Articular chondrocyte of knee joint (primary cell): Measurements from ENCODE around the gene TPT1. TPM values are rescaled to one million over a fixed set of nuclear protein-coding genes. Genes with fewer than 3 reads are reported as not detected.

Experiments used
- small RNA-seq: library from RNA; depleted of rRNA; stranded (forward); fragments of <200 nt; gene quantifications from one replicate; pipeline ENCODE3, GENCODE V24; 2012
- total RNA-seq: library from RNA; depleted of rRNA; stranded (reverse); fragments of >200 nt; gene quantifications from 2 replicates; pipeline ENCODE4 v1.2.3, GENCODE V29; 2012

The TPT1 gene
- total RNA-seq, result 3,733 and 3,976 TPM in 2 replicates

DNA sequence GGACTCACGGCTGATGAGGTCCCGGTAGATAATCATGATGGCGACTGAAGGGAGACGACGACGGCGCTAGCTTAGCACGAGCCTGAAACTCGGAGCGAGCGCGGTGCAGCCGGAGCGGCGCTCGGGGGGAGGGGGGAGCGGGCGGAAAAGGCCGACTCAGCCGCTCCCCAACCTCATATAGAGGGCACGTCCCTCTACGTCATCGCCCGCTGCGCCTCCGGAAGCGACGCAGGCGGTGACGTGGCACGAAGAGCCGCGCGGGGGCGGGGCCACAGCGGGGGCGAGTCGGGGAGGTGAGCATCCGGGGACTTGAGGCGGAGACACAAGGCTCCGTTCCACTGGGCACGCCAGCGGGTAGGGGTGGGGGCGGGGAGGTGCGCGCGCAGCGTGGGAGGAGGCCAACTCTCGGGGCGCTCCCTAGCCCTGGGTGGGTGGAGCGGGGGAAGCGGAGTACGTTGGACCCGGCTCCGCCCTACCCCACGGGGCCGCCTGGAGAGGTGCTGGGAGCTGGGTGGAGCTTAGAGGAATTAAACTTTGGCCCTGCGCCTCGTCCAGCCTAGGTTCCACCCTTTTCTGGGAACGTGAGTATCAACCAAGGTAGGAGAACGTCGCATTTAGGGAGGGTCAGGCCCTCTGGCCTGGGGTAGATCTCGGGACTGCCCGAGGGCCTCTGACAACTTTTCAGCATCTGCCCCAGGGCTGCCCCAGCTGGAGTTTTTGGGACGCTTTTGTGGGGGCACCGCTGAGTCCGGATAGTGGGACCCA, at the start of gene TPT1:
Gene TPT1 (minus strand): TSS at position 150 of the 765 bp plus-strand sequence. CDS start 114 bp downstream, at position 36.

Small RNA genes within 50 kb of the gene (small RNA-seq; reads per million reads assigned to genes)
- 28.6 reads per million, percentile 96 among the genes with 10 or more reads in this experiment for gene SNORA31

Other genes starting within 250 kb of the TPT1 start
- gene GTF2F2, start 220.7 kb downstream of the TPT1 start, total RNA-seq, result 22.1 and 24.5 TPM in 2 replicates
- 1.0 and 4.3 TPM in 2 replicates for gene KCTD4, start 140.1 kb downstream of the TPT1 start, total RNA-seq
- gene SLC25A30, start 77.2 kb upstream of the TPT1 start, total RNA-seq, result 10.1 and 16.6 TPM in 2 replicates
- gene COG3, start 123.8 kb upstream of the TPT1 start, total RNA-seq, result 32.4 and 38.2 TPM in 2 replicates